Measurements from ENCODE around the gene NINL. TPM values are rescaled to one million over a fixed set of nuclear protein-coding genes. Genes with fewer than 3 reads are reported as not detected.

The NINL gene
- total RNA-seq, 6 experiments from 2014 or later: 3.6 to 16.0 (median 7.1) TPM

GRCh38 chr20:25626779-25627178, 41.4 kb upstream of the NINL start:
- intact Hi-C loops (cut with DNase I): no loop called here

GRCh38 chr20:25624500-25624939, 39.2 kb upstream of the NINL start:
- WGBS (ENCODE audit: insufficient coverage, low coverage, low lambda C conversion rate, missing lambda C conversion rate): 11% methylated on average over 3 of the region's 17 CpGs
- H3K27ac ChIP-seq: peak overlapping the region; percentile 92 to 97 (median 93)
- TF ChIP-seq CTCF (IDR thresholded peaks at IDR 0.05): no peak
- TF ChIP-seq POLR2A (IDR thresholded peaks at IDR 0.05): no peak
- ATAC-seq: no peak
- no peaks in the 10 kb centered on the region for H3K9me3 ChIP-seq
- DNase-seq: no peak
- H3K36me3 ChIP-seq: no peaks in the 10 kb centered on the region
- no peaks in the 10 kb centered on the region for H3K27me3 ChIP-seq
- peaks cover 0 to 12% (median 4%) of the 10 kb centered on the region in 4 donors for H3K4me1 ChIP-seq
- intact Hi-C loops (cut with DNase I): no loop called here
- peak overlapping the region; percentile 87 to 92 (median 92) for H3K4me3 ChIP-seq

More at GRCh38 chr20:25626779-25627178, 41.4 kb upstream of the NINL start:
- TF ChIP-seq CTCF (IDR thresholded peaks at IDR 0.05) (no peak), POLR2A (IDR thresholded peaks at IDR 0.05) (no peak)
- ATAC-seq: no peak
- no peaks in the 10 kb centered on the region for H3K27me3 ChIP-seq
- no peak overlapping the region for H3K27ac ChIP-seq
- H3K9me3 ChIP-seq: no peaks in the 10 kb centered on the region
- H3K36me3 ChIP-seq: no peaks in the 10 kb centered on the region
- 76% methylated on average over 8 of the region's 9 CpGs for WGBS (ENCODE audit: insufficient coverage, low coverage, low lambda C conversion rate, missing lambda C conversion rate)
- H3K4me3 ChIP-seq: no peak overlapping the region
- DNase-seq: no peak
- peaks cover 0 to 12% (median 4%) of the 10 kb centered on the region in 4 donors for H3K4me1 ChIP-seq

- ATAC-seq: peak; percentile 92 to 96 (median 93)
- intact Hi-C loops (cut with DNase I): no loop called here
Observed at GRCh38 chr20:25623736-25624499, 38.6 kb upstream of the NINL start, which contains the start of gene NANP. NANP (minus strand) TSS chr20:25624014; CDS start chr20:25623948, 66 bp downstream.

GRCh38 chr20:25623225-25623735, 37.9 kb upstream of the NINL start:
- ATAC-seq (peak; percentile 43 to 58 (median 55)), DNase-seq (peak; percentile 56 to 73 (median 60))
- WGBS (ENCODE audit: insufficient coverage, low coverage, low lambda C conversion rate, missing lambda C conversion rate): no CpG with 5 or more reads among the region's 45 CpGs
- intact Hi-C loops (cut with DNase I): no loop called here
- Histone ChIP-seq H3K4me3 (peak overlapping the region; percentile 87 to 92 (median 92)), H3K36me3 (no peaks in the 10 kb centered on the region), H3K27me3 (no peaks in the 10 kb centered on the region), H3K9me3 (no peaks in the 10 kb centered on the region), H3K4me1 (peaks cover 0 to 12% (median 4%) of the 10 kb centered on the region in 4 donors), H3K27ac (peak overlapping the region; percentile 92 to 97 (median 93))
- TF ChIP-seq CTCF (IDR thresholded peaks at IDR 0.05) (no peak), POLR2A (IDR thresholded peaks at IDR 0.05) (no peak)

More at GRCh38 chr20:25623736-25624499, 38.6 kb upstream of the NINL start, which contains the start of gene NANP:
- Histone ChIP-seq H3K36me3 (no peaks in the 10 kb centered on the region), H3K9me3 (no peaks in the 10 kb centered on the region), H3K4me1 (peaks cover 0 to 12% (median 4%) of the 10 kb centered on the region in 4 donors), H3K27ac (peak within 1 kb of the TSS; percentile 92 to 97 (median 93)), H3K4me3 (peak within 1 kb of the TSS; percentile 87 to 92 (median 92)), H3K27me3 (no peaks in the 10 kb centered on the region)
- peak; percentile 96 for DNase-seq
- peak in 1 of 4 donors; percentile 5 for TF ChIP-seq CTCF (IDR thresholded peaks at IDR 0.05)
- TF ChIP-seq POLR2A (IDR thresholded peaks at IDR 0.05): peak; percentile 80
- 0% methylated on average over 8 of the region's 81 CpGs for WGBS (ENCODE audit: insufficient coverage, low coverage, low lambda C conversion rate, missing lambda C conversion rate)

Data from right lobe of liver (tissue), 6 donors.